Fibroblast of lung (primary cell): ENCODE data around the gene VN1R5. TPM values are rescaled to one million over a fixed set of nuclear protein-coding genes. Genes with fewer than 3 reads are reported as not detected.

Experiments used
- DNase-seq, 2 donors: peaks; one replicate each; pipeline versions ENCODE4 v3.0.0 to v3.0.0-alpha.2; 2010; ENCODE audit warnings: low read depth in 2 of 2
- H2AFZ ChIP-seq: 2 replicates; pipeline ENCODE4 v1.5.1; 2012; ENCODE audit warnings: low read length, control low read depth, inconsistent platforms
- H3K27ac ChIP-seq: 2 replicates; pipeline ENCODE4 v1.5.1; 2011; ENCODE audit warnings: low read length, control low read depth; ENCODE audit not compliant: insufficient read depth
- H3K27me3 ChIP-seq: 2 replicates; pipeline ENCODE4 v1.5.1; 2011; ENCODE audit warnings: mild to moderate bottlenecking, low read length; ENCODE audit not compliant: control insufficient read depth, insufficient read depth
- H3K36me3 ChIP-seq: 2 replicates; pipeline ENCODE4 v1.5.1; 2011; ENCODE audit warnings: low read length; ENCODE audit not compliant: control insufficient read depth, insufficient read depth
- H3K4me1 ChIP-seq: 2 replicates; pipeline ENCODE4 v1.5.1; 2011; ENCODE audit warnings: low read length; ENCODE audit not compliant: control insufficient read depth, insufficient read depth; ENCODE audit errors: extremely low read depth
- H3K4me2 ChIP-seq: 2 replicates; pipeline ENCODE4 v1.5.1; 2011; ENCODE audit warnings: low read length, control low read depth; ENCODE audit not compliant: insufficient read depth; ENCODE audit errors: extremely low read depth
- H3K4me3 ChIP-seq, 4 experiments: fragments of 200-600 bp in 1 of 4; sonication (generic) in 1 of 4; replicated peaks in 1 of 4; 2 replicates each; pipeline ENCODE4 v1.5.1; 2011 to 2016; ENCODE audit warnings: low read length in 4 of 4, low read depth in 3 of 4, mild to moderate bottlenecking in 3 of 4, control low read depth in 2 of 4, inconsistent platforms in 1 of 4, mixed read lengths in 1 of 4; ENCODE audit not compliant: insufficient read depth in 1 of 4; ENCODE audit errors: control extremely low read depth in 1 of 4
- H3K79me2 ChIP-seq: 2 replicates; pipeline ENCODE4 v1.5.1; 2012; ENCODE audit warnings: mild to moderate bottlenecking, low read length, inconsistent platforms; ENCODE audit not compliant: control insufficient read depth, insufficient read depth
- H3K9ac ChIP-seq: 2 replicates; pipeline ENCODE4 v1.5.1; 2011; ENCODE audit warnings: mild to moderate bottlenecking, low read length, control low read depth; ENCODE audit not compliant: insufficient read depth
- H3K9me3 ChIP-seq: 2 replicates; pipeline ENCODE4 v1.5.1; 2012; ENCODE audit warnings: low read depth, low read length; ENCODE audit not compliant: control insufficient read depth, insufficient read depth
- H4K20me1 ChIP-seq: 2 replicates; pipeline ENCODE4 v1.5.1; 2011; ENCODE audit warnings: low read length; ENCODE audit not compliant: control insufficient read depth, insufficient read depth; ENCODE audit errors: extremely low read depth
- EZH2 ChIP-seq: IDR thresholded peaks from 2 replicates; pipeline ENCODE4 v1.5.1; 2012; ENCODE audit warnings: low read length, control low read depth, mild to moderate bottlenecking; ENCODE audit errors: missing control alignments
- polyA plus RNA-seq, 2 donors: library from polyadenylated mRNA; depleted of rRNA in 1 of 2; stranded (reverse) in 1 of 2; unstranded in 1 of 2; fragments of >200 nt; gene quantifications; 2 replicates each; pipeline ENCODE4 v1.2.1, GENCODE V29; 2011 to 2012; ENCODE audit warnings: missing spikeins in 1 of 2
- total RNA-seq: library from RNA; depleted of rRNA; stranded (reverse); fragments of >200 nt; gene quantifications from 2 replicates; pipeline ENCODE4 v1.2.1, GENCODE V29; 2014
- TF ChIP-seq, protein P1 (sequence below), 2 donors: IDR thresholded peaks in 1 of 2; conservative IDR thresholded peaks in 1 of 2; 1 replicate in 1 of 2; 2 replicates in 1 of 2; pipeline ENCODE4 v1.5.1; 2011 to 2012; ENCODE audit warnings: low read length in 2 of 2, control low read depth in 1 of 2, inconsistent platforms in 1 of 2, low read depth in 1 of 2, mild to moderate bottlenecking in 1 of 2

The VN1R5 gene
- total and polyA plus RNA-seq, 2 donors (not counting 1 experiment from before 2014, with no cell fraction given) = not detected

DNA sequence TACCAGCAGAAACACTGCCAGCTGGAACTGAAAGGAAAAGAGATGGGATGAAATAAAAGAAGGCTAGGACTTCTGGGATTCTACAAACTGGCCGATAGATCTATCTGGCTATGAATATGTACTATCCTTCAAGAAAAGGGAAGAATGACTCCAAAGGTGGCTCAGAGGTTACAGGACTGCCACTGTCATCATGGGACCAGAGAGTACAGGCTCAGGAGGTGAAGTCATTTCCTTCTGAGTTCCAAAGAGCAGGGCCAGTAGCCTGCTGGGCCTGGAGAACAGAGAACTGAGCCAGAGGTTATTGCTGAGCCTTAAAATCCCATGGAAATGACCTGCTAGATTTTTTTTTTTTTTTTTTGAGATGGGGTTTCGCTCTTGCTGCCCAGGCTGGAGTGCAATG is 48.2 kb downstream of the VN1R5 start:
- TF ChIP-seq EZH2 = no peak
- TF ChIP-seq, protein P1, sequence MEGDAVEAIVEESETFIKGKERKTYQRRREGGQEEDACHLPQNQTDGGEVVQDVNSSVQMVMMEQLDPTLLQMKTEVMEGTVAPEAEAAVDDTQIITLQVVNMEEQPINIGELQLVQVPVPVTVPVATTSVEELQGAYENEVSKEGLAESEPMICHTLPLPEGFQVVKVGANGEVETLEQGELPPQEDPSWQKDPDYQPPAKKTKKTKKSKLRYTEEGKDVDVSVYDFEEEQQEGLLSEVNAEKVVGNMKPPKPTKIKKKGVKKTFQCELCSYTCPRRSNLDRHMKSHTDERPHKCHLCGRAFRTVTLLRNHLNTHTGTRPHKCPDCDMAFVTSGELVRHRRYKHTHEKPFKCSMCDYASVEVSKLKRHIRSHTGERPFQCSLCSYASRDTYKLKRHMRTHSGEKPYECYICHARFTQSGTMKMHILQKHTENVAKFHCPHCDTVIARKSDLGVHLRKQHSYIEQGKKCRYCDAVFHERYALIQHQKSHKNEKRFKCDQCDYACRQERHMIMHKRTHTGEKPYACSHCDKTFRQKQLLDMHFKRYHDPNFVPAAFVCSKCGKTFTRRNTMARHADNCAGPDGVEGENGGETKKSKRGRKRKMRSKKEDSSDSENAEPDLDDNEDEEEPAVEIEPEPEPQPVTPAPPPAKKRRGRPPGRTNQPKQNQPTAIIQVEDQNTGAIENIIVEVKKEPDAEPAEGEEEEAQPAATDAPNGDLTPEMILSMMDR (conservative IDR thresholded peaks at IDR 0.05 in 1 of 2, IDR thresholded peaks at IDR 0.05 in 1 of 2; ENCODE audit: low read depth in 1 of 2, low read length in 2 of 2) = no peak
- Histone ChIP-seq H3K9me3 (no peaks in the 10 kb centered on the region), H3K27me3 (no peaks in the 10 kb centered on the region), H2AFZ (no peak overlapping the region), H3K4me3 (no peak overlapping the region), H3K4me2 (no peak overlapping the region), H4K20me1 (no peaks in the 10 kb centered on the region), H3K4me1 (no peaks in the 10 kb centered on the region), H3K79me2 (no peaks in the 10 kb centered on the region), H3K36me3 (peaks cover 16% of the 10 kb centered on the region), H3K9ac (no peak overlapping the region), H3K27ac (no peak overlapping the region)
- no peak for DNase-seq

Other genes starting within 250 kb of the VN1R5 start
- 1.0 and 2.6 TPM in 2 replicates for gene ZNF695, start 248.0 kb upstream of the VN1R5 start, total RNA-seq
- 0.61 and 3.1 TPM in 2 replicates for gene ZNF695, start 248.0 kb upstream of the VN1R5 start, polyA plus RNA-seq
- 3.0 and 3.3 TPM in 2 replicates for gene ZNF670, start 177.3 kb upstream of the VN1R5 start, total RNA-seq
- 2.3 and 3.2 TPM in 2 replicates for gene ZNF670, start 177.3 kb upstream of the VN1R5 start, polyA plus RNA-seq
- 10.2 and 11.6 TPM in 2 replicates for gene ZNF669, start 151.7 kb upstream of the VN1R5 start, total RNA-seq
- 7.0 and 7.2 TPM in 2 replicates for gene ZNF669, start 151.7 kb upstream of the VN1R5 start, polyA plus RNA-seq
- 25.6 and 54.2 TPM in 2 replicates for gene ZNF124, start 84.1 kb upstream of the VN1R5 start, total RNA-seq
- 2.9 and 4.5 TPM in 2 replicates for gene ZNF124, start 84.1 kb upstream of the VN1R5 start, polyA plus RNA-seq
- gene ZNF496, start 75.8 kb downstream of the VN1R5 start, total RNA-seq = 17.7 and 20.0 TPM in 2 replicates
- 10.0 and 10.6 TPM in 2 replicates for gene ZNF496, start 75.8 kb downstream of the VN1R5 start, polyA plus RNA-seq
- gene NLRP3, start 160.1 kb downstream of the VN1R5 start, total RNA-seq = under 0.01 TPM in 1 of 2 replicates, not detected in the other
- gene NLRP3, start 160.1 kb downstream of the VN1R5 start, polyA plus RNA-seq = 0.07 and 0.08 TPM in 2 replicates
- not detected in 2 replicates for gene OR2B11, start 202.0 kb downstream of the VN1R5 start, total RNA-seq
- not detected in 2 replicates for gene OR2B11, start 202.0 kb downstream of the VN1R5 start, polyA plus RNA-seq